Nephron (organoid): ENCODE data around the gene PJA2.

Source experiments
- H3K27ac Mint-ChIP-seq, 3 experiments: 2 replicates each; pipeline ENCODE4 v1.8.0; 2020; ENCODE audit warnings: mixed read lengths in 3 of 3, mild to moderate bottlenecking in 2 of 3, moderate library complexity in 1 of 3
- H3K27me3 Mint-ChIP-seq: 2 replicates; pipeline ENCODE4 v1.8.0; 2021; ENCODE audit warnings: low read depth, mild to moderate bottlenecking, moderate library complexity, mixed read lengths
- H3K36me3 Mint-ChIP-seq: 2 replicates; pipeline ENCODE4 v1.8.0; 2020; ENCODE audit warnings: low read depth, mixed read lengths
- H3K4me1 Mint-ChIP-seq: 2 replicates; pipeline ENCODE4 v1.8.0; 2020; ENCODE audit warnings: mixed read lengths
- H3K4me3 Mint-ChIP-seq, 3 experiments: 2 replicates each; pipeline ENCODE4 v1.8.0; 2020; ENCODE audit warnings: mild to moderate bottlenecking in 3 of 3, mixed read lengths in 3 of 3, moderate library complexity in 2 of 3
- H3K9me3 Mint-ChIP-seq: 2 replicates; pipeline ENCODE4 v1.8.0; 2020; ENCODE audit warnings: mixed read lengths
- TF ChIP-seq, protein P1 (sequence below), 3 experiments: fragments of 200-600 bp; sonication (generic); IDR thresholded peaks; one replicate each; pipeline ENCODE4 v1.5.0; 2021; ENCODE audit warnings: antibody characterized with exemption in 3 of 3; ENCODE audit not compliant: unreplicated experiment in 3 of 3

Gene PJA2

GRCh38 chr5:109309326-109310063 is 100.3 kb downstream of the PJA2 start:
- TF ChIP-seq, protein P1, sequence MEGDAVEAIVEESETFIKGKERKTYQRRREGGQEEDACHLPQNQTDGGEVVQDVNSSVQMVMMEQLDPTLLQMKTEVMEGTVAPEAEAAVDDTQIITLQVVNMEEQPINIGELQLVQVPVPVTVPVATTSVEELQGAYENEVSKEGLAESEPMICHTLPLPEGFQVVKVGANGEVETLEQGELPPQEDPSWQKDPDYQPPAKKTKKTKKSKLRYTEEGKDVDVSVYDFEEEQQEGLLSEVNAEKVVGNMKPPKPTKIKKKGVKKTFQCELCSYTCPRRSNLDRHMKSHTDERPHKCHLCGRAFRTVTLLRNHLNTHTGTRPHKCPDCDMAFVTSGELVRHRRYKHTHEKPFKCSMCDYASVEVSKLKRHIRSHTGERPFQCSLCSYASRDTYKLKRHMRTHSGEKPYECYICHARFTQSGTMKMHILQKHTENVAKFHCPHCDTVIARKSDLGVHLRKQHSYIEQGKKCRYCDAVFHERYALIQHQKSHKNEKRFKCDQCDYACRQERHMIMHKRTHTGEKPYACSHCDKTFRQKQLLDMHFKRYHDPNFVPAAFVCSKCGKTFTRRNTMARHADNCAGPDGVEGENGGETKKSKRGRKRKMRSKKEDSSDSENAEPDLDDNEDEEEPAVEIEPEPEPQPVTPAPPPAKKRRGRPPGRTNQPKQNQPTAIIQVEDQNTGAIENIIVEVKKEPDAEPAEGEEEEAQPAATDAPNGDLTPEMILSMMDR (IDR thresholded peaks at IDR 0.05; ENCODE audit: unreplicated experiment in 3 of 3), result no peak
- H3K4me1 Mint-ChIP-seq, result peaks cover 18% of the 10 kb centered on the region
- no peaks in the 10 kb centered on the region for H3K9me3 Mint-ChIP-seq

GRCh38 chr5:109307951-109308350 is 101.8 kb downstream of the PJA2 start:
- Mint-ChIP-seq H3K4me1 (peaks cover 18% of the 10 kb centered on the region), H3K4me3 (no peak overlapping the region), H3K9me3 (no peaks in the 10 kb centered on the region), H3K27ac (no peak overlapping the region), H3K36me3 (no peaks in the 10 kb centered on the region), H3K27me3 (no peaks in the 10 kb centered on the region)
- TF ChIP-seq, protein P1 (IDR thresholded peaks at IDR 0.05; ENCODE audit: unreplicated experiment in 3 of 3), result no peak

More at GRCh38 chr5:109309326-109310063, 100.3 kb downstream of the PJA2 start:
- Mint-ChIP-seq H3K4me3 (no peak overlapping the region), H3K27ac (peak overlapping the region in 2 of 3 experiments; percentile 20 to 24), H3K36me3 (no peaks in the 10 kb centered on the region), H3K27me3 (no peaks in the 10 kb centered on the region)

DNA sequence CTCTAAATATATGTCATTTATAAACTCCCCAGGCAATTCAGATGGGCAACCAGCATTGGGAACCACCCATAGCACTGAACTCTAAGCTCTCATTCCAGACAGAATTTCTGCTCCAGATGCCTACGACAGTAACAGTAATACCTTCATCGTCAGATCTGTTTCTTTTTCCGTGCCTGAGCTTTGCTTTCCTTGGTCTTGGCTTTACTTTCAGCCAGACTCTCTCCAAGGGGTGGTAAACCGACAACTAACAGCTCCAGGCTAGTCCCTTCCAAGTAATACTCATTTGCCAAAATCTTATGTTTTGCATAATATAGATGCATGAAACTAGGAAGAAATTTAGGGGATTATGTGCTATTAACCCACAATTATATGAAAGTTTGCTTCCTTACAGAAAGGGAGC is 102.3 kb downstream of the PJA2 start:
- no peak overlapping the region for H3K4me3 Mint-ChIP-seq
- peaks cover 18% of the 10 kb centered on the region for H3K4me1 Mint-ChIP-seq
- H3K9me3 Mint-ChIP-seq, result no peaks in the 10 kb centered on the region
- H3K27ac Mint-ChIP-seq, result no peak overlapping the region
- TF ChIP-seq, protein P1 (IDR thresholded peaks at IDR 0.05; ENCODE audit: unreplicated experiment in 3 of 3), result no peak
- no peaks in the 10 kb centered on the region for H3K27me3 Mint-ChIP-seq
- no peaks in the 10 kb centered on the region for H3K36me3 Mint-ChIP-seq

DNA sequence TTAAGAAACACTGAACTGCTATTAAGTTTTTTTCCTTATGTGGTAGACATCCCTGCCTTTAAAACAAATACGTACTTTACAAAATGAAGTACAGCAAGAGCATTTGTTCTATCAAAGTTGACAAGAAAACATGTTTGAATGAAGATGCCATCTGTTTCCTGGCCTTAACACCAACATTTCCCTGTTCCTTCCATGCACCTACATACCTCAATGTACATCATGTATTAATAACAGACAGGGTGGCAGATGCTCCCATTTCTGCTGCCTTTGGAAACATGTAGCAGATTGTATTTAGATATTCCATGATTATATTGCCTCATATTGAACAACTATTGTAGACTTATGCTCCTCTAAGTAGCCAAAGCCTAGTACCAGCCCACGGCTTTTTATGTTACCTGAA is 104.4 kb downstream of the PJA2 start:
- Mint-ChIP-seq H3K36me3 (no peaks in the 10 kb centered on the region), H3K4me3 (no peak overlapping the region), H3K4me1 (peaks cover 18% of the 10 kb centered on the region), H3K27ac (no peak overlapping the region), H3K9me3 (no peaks in the 10 kb centered on the region), H3K27me3 (no peaks in the 10 kb centered on the region)
- TF ChIP-seq, protein P1 (IDR thresholded peaks at IDR 0.05; ENCODE audit: unreplicated experiment in 3 of 3), result no peak

DNA sequence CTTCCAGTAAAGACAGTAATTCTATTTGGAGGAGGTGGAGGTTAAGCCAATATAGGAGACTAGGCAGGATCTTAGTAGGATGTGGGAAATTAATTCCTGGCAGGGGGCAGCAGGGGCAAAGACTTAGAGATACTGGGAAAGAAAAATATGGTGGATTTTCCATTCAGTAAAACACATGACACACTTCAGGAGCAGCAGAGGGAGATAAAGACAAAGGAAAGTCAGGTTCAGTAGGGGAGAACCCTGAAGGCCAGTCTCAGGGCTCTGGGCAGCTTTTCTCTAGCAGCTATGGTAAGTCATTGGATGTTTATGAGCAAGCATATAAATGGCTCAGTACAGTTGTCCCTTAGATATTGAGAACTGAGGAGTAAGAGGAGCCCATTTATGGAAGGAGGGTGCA is 105.5 kb downstream of the PJA2 start:
- H3K4me1 Mint-ChIP-seq, result peaks cover 8% of the 10 kb centered on the region
- peaks cover 3% of the 10 kb centered on the region for H3K27me3 Mint-ChIP-seq
- TF ChIP-seq, protein P1 (IDR thresholded peaks at IDR 0.05; ENCODE audit: unreplicated experiment in 3 of 3), result no peak
- no peak overlapping the region for H3K4me3 Mint-ChIP-seq
- H3K27ac Mint-ChIP-seq, result no peak overlapping the region
- H3K9me3 Mint-ChIP-seq, result no peaks in the 10 kb centered on the region
- no peaks in the 10 kb centered on the region for H3K36me3 Mint-ChIP-seq

DNA sequence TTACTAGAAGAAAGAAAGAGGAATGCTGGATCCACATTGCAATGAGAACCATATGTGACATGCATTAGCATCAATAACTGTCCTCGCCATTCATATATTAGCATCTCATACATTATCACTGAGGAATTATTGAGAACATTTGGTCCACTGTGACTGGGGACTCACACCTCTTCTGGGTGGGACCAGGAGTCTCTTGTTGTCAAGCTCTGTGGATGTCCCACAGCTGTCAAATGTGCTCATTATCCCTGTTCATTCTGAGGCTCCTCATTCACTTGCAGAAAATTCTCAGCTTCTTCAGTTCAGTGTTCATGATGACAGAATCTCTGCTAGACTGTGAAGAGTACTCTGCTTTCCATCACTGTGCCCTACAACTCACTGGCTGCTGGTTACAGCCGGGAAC is 109.4 kb downstream of the PJA2 start:
- H3K27me3 Mint-ChIP-seq, result peaks cover 3% of the 10 kb centered on the region

More for the DNA sequence above, 109.4 kb downstream of the PJA2 start:
- no peaks in the 10 kb centered on the region for H3K9me3 Mint-ChIP-seq
- H3K36me3 Mint-ChIP-seq, result no peaks in the 10 kb centered on the region
- TF ChIP-seq, protein P1 (IDR thresholded peaks at IDR 0.05; ENCODE audit: unreplicated experiment in 3 of 3), result no peak
- no peak overlapping the region for H3K4me3 Mint-ChIP-seq
- no peaks in the 10 kb centered on the region for H3K4me1 Mint-ChIP-seq
- H3K27ac Mint-ChIP-seq, result no peak overlapping the region
